Measurements from ENCODE around the gene PHF2. TPM values are rescaled to one million over a fixed set of nuclear protein-coding genes. Genes with fewer than 3 reads are reported as not detected.

Gene PHF2
- total RNA-seq, 1 experiment from 2014 or later, result 18.9 TPM

DNA sequence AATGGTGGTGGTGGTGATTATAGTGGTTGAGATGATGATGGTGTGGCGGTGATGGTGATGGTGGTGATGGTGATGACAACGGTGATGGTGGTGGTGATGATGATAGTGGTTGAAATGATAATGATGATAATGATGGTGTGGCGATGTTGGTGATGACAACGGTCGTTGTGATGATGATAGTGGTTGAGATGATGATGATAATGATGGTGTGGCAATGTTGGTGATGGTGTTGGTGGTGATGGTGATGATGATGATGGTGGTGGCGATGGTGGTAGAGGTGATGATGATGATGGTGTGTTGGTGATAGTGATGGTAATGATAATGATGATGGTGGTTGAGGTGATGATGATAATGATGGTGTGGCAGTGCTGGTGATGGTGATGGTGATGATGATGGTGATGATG, 48.0 kb downstream of the PHF2 start:
- DNase-seq (ENCODE audit: unreplicated experiment), result no peak
- no peaks in the 10 kb centered on the region for H3K9me3 Mint-ChIP-seq (ENCODE audit: unreplicated experiment)
- intact Hi-C loops (cut with micrococcal nuclease), result no loop called here
- no peak overlapping the region for H3K27ac Mint-ChIP-seq (ENCODE audit: low read depth, unreplicated experiment)
- no peaks in the 10 kb centered on the region for H3K4me1 Mint-ChIP-seq (ENCODE audit: insufficient read depth, unreplicated experiment)
- CTCF ChIA-PET, result no interaction called here
- TF ChIP-seq, protein P1, sequence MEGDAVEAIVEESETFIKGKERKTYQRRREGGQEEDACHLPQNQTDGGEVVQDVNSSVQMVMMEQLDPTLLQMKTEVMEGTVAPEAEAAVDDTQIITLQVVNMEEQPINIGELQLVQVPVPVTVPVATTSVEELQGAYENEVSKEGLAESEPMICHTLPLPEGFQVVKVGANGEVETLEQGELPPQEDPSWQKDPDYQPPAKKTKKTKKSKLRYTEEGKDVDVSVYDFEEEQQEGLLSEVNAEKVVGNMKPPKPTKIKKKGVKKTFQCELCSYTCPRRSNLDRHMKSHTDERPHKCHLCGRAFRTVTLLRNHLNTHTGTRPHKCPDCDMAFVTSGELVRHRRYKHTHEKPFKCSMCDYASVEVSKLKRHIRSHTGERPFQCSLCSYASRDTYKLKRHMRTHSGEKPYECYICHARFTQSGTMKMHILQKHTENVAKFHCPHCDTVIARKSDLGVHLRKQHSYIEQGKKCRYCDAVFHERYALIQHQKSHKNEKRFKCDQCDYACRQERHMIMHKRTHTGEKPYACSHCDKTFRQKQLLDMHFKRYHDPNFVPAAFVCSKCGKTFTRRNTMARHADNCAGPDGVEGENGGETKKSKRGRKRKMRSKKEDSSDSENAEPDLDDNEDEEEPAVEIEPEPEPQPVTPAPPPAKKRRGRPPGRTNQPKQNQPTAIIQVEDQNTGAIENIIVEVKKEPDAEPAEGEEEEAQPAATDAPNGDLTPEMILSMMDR (IDR thresholded peaks at IDR 0.05; ENCODE audit: unreplicated experiment), result no peak
- H3K27me3 Mint-ChIP-seq (ENCODE audit: insufficient read depth, unreplicated experiment), result no peaks in the 10 kb centered on the region
- no peaks in the 10 kb centered on the region for H3K36me3 Mint-ChIP-seq (ENCODE audit: insufficient read depth, unreplicated experiment)
- BruUV-seq (replicated peaks), result no TSS peak
- no peak overlapping the region for H3K4me3 Mint-ChIP-seq (ENCODE audit: unreplicated experiment)
- POLR2A ChIA-PET, result no interaction called here

GRCh38 chr9:93624977-93625376, 48.6 kb downstream of the PHF2 start:
- no peak for DNase-seq (ENCODE audit: unreplicated experiment)
- Mint-ChIP-seq H3K27ac (ENCODE audit: low read depth, unreplicated experiment) (no peak overlapping the region), H3K4me3 (ENCODE audit: unreplicated experiment) (no peak overlapping the region), H3K27me3 (ENCODE audit: insufficient read depth, unreplicated experiment) (no peaks in the 10 kb centered on the region), H3K4me1 (ENCODE audit: insufficient read depth, unreplicated experiment) (no peaks in the 10 kb centered on the region), H3K9me3 (ENCODE audit: unreplicated experiment) (no peaks in the 10 kb centered on the region), H3K36me3 (ENCODE audit: insufficient read depth, unreplicated experiment) (no peaks in the 10 kb centered on the region)
- CTCF ChIA-PET, result interaction anchor here (1.2 kb wide), 1 partner anchor 57 kb away, joined by 4 read pairs; no protein-coding TSS in a partner anchor
- POLR2A ChIA-PET, result no interaction called here
- intact Hi-C loops (cut with micrococcal nuclease), result no loop called here
- TF ChIP-seq, protein P1 (IDR thresholded peaks at IDR 0.05; ENCODE audit: unreplicated experiment), result no peak
- no TSS peak for BruUV-seq (replicated peaks)

DNA sequence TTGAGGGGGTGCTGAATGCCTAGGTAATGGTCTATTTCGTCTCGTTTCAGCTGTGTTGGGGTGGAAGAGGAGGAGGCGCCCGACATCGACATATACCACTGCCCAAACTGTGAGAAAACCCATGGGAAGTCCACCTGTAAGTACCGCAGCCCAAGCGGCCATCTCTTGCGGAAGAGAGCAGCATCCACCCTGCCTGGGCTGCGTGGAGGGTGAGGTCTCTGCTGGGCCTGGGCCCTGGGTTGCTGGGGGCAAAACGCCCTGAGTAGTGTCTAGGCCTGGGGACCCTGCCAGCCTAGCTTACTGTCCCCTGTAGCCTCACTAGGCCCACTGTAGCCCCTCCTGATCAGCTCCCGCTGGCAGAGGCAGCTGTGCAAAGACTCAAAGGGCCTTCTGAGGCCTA, 53.5 kb downstream of the PHF2 start:
- BruUV-seq (replicated peaks), result no TSS peak
- TF ChIP-seq, protein P1 (IDR thresholded peaks at IDR 0.05; ENCODE audit: unreplicated experiment), result no peak
- no peak overlapping the region for H3K4me3 Mint-ChIP-seq (ENCODE audit: unreplicated experiment)
- no peaks in the 10 kb centered on the region for H3K9me3 Mint-ChIP-seq (ENCODE audit: unreplicated experiment)
- no peaks in the 10 kb centered on the region for H3K4me1 Mint-ChIP-seq (ENCODE audit: insufficient read depth, unreplicated experiment)
- POLR2A ChIA-PET, result no interaction called here
- no peak overlapping the region for H3K27ac Mint-ChIP-seq (ENCODE audit: low read depth, unreplicated experiment)
- H3K36me3 Mint-ChIP-seq (ENCODE audit: insufficient read depth, unreplicated experiment), result peaks cover 13% of the 10 kb centered on the region
- CTCF ChIA-PET, result interaction anchor here (0.6 kb wide), 1 partner anchor 454 kb away, joined by 4 read pairs; the partner anchor contains the start of gene PTPDC1
- DNase-seq (ENCODE audit: unreplicated experiment), result no peak
- H3K27me3 Mint-ChIP-seq (ENCODE audit: insufficient read depth, unreplicated experiment), result no peaks in the 10 kb centered on the region
- intact Hi-C loops (cut with micrococcal nuclease), result no loop called here

- Mint-ChIP-seq H3K9me3 (ENCODE audit: unreplicated experiment) (no peaks in the 10 kb centered on the region), H3K27me3 (ENCODE audit: insufficient read depth, unreplicated experiment) (no peaks in the 10 kb centered on the region), H3K36me3 (ENCODE audit: insufficient read depth, unreplicated experiment) (peaks cover 23% of the 10 kb centered on the region), H3K4me3 (ENCODE audit: unreplicated experiment) (no peak overlapping the region), H3K4me1 (ENCODE audit: insufficient read depth, unreplicated experiment) (no peaks in the 10 kb centered on the region), H3K27ac (ENCODE audit: low read depth, unreplicated experiment) (no peak overlapping the region)
- intact Hi-C loops (cut with micrococcal nuclease), result no loop called here
- POLR2A ChIA-PET, result interaction anchor here (0.6 kb wide), 1 partner anchor 388 kb away, joined by 3 read pairs; no protein-coding TSS in a partner anchor
- DNase-seq (ENCODE audit: unreplicated experiment), result no peak
- BruUV-seq (replicated peaks), result no TSS peak
- TF ChIP-seq, protein P1 (IDR thresholded peaks at IDR 0.05; ENCODE audit: unreplicated experiment), result no peak
- CTCF ChIA-PET, result interaction anchor here (1.0 kb wide), 1 partner anchor 24 kb away, joined by 3 read pairs; no protein-coding TSS in a partner anchor
Measured at GRCh38 chr9:93630806-93631411, 54.5 kb downstream of the PHF2 start.

Data from MCF 10A (cell line).